CD14-positive monocyte (primary cell): ENCODE measurements around the gene CAPN3. TPM values are rescaled to one million over a fixed set of nuclear protein-coding genes. Genes with fewer than 3 reads are reported as not detected.

Experiments used
- DNase-seq, 3 donors: peaks; one replicate each; pipeline ENCODE4 v3.0.0-alpha.2; 2011 to 2022
- H2AFZ ChIP-seq: 2 replicates; pipeline ENCODE4 v1.6.0; 2012; ENCODE audit warnings: mild to moderate bottlenecking, low read depth, low read length, inconsistent platforms; ENCODE audit not compliant: insufficient read depth, poor library complexity, severe bottlenecking
- H3K27ac ChIP-seq, 2 donors: 1 replicate in 1 of 2; 2 replicates in 1 of 2; pipeline ENCODE4 v1.5.1; 2012 to 2013; ENCODE audit warnings: low read length in 2 of 2, control low read depth in 1 of 2, inconsistent platforms in 1 of 2, low read depth in 1 of 2, mild to moderate bottlenecking in 1 of 2
- H3K27me3 ChIP-seq, 2 donors: one replicate each; pipeline versions ENCODE4 v1.6.0 to v1.6.1; 2011 to 2013; ENCODE audit warnings: low read length in 2 of 2; ENCODE audit not compliant: control insufficient read depth in 2 of 2, insufficient read depth in 2 of 2
- H3K36me3 ChIP-seq, 2 donors: replicated peaks in 1 of 2; 1 replicate in 1 of 2; 2 replicates in 1 of 2; pipeline versions ENCODE4 v1.5.1 to v1.6.1; 2012 to 2013; ENCODE audit warnings: low read length in 2 of 2, control low read depth in 1 of 2, inconsistent platforms in 1 of 2, mild to moderate bottlenecking in 1 of 2; ENCODE audit not compliant: insufficient read depth in 2 of 2, control insufficient read depth in 1 of 2
- H3K4me1 ChIP-seq, 2 donors: 1 replicate in 1 of 2; 2 replicates in 1 of 2; pipeline versions ENCODE4 v1.5.1 to v1.6.1; 2012 to 2013; ENCODE audit warnings: low read length in 2 of 2, control low read depth in 1 of 2, inconsistent platforms in 1 of 2, mild to moderate bottlenecking in 1 of 2, moderate library complexity in 1 of 2; ENCODE audit not compliant: insufficient read depth in 2 of 2, control insufficient read depth in 1 of 2
- H3K4me2 ChIP-seq: replicated peaks from 2 replicates; pipeline ENCODE3; 2012; ENCODE audit warnings: low read length, moderate library complexity, mild to moderate bottlenecking; ENCODE audit not compliant: poor library complexity, severe bottlenecking; ENCODE audit errors: extremely low read depth
- H3K4me3 ChIP-seq, 3 experiments: fragments of 200-600 bp in 1 of 3; sonication (generic) in 1 of 3; replicated peaks in 1 of 3; 1 replicate in 2 of 3; 2 replicates in 1 of 3; pipeline ENCODE4 v1.5.1; 2011 to 2013; ENCODE audit warnings: low read length in 3 of 3, mild to moderate bottlenecking in 3 of 3, control low read depth in 2 of 3, low read depth in 2 of 3, inconsistent platforms in 1 of 3, moderate library complexity in 1 of 3
- H3K79me2 ChIP-seq: 2 replicates; pipeline ENCODE4 v1.6.0; 2012; ENCODE audit warnings: mild to moderate bottlenecking, control low read depth, inconsistent platforms, low read length, moderate library complexity; ENCODE audit not compliant: insufficient read depth
- H3K9ac ChIP-seq: 2 replicates; pipeline ENCODE4 v1.6.0; 2017; ENCODE audit warnings: low read length, mild to moderate bottlenecking; ENCODE audit not compliant: insufficient read depth, poor library complexity, severe bottlenecking
- H3K9me3 ChIP-seq, 2 donors: replicated peaks in 1 of 2; 1 replicate in 1 of 2; 2 replicates in 1 of 2; pipeline versions ENCODE4 v1.5.1 to v1.6.1; 2012 to 2013; ENCODE audit warnings: low read length in 2 of 2, control low read depth in 1 of 2; ENCODE audit not compliant: control insufficient read depth in 1 of 2, insufficient read depth in 1 of 2
- H4K20me1 ChIP-seq: 2 replicates; pipeline ENCODE4 v1.6.0; 2012; ENCODE audit warnings: mild to moderate bottlenecking, low read length, control low read depth, moderate library complexity; ENCODE audit not compliant: insufficient read depth
- H3K27ac Mint-ChIP-seq, 7 donors: one replicate each; pipeline ENCODE4 v1.8.0; 2020; ENCODE audit warnings: mild to moderate bottlenecking in 7 of 7, mixed read lengths in 7 of 7, moderate library complexity in 6 of 7, inconsistent platforms in 2 of 7
- H3K27me3 Mint-ChIP-seq, 3 donors: one replicate each; pipeline ENCODE4 v1.8.0; 2021 to 2022; ENCODE audit warnings: low read depth in 3 of 3, mild to moderate bottlenecking in 3 of 3, mixed read lengths in 3 of 3, moderate library complexity in 3 of 3, inconsistent platforms in 1 of 3
- H3K36me3 Mint-ChIP-seq, 2 donors: one replicate each; pipeline ENCODE4 v1.8.0; 2020; ENCODE audit warnings: mixed read lengths in 2 of 2, inconsistent platforms in 1 of 2, mild to moderate bottlenecking in 1 of 2
- H3K4me1 Mint-ChIP-seq: one replicate; pipeline ENCODE4 v1.8.0; 2020; ENCODE audit warnings: mild to moderate bottlenecking, mixed read lengths
- H3K4me3 Mint-ChIP-seq, 2 donors: one replicate each; pipeline ENCODE4 v1.8.0; 2020; ENCODE audit warnings: mild to moderate bottlenecking in 2 of 2, mixed read lengths in 2 of 2, moderate library complexity in 1 of 2
- H3K9me3 Mint-ChIP-seq, 7 donors: one replicate each; pipeline ENCODE4 v1.8.0; 2020 to 2022; ENCODE audit warnings: mixed read lengths in 7 of 7, mild to moderate bottlenecking in 6 of 7, moderate library complexity in 6 of 7, inconsistent platforms in 2 of 7
- WGBS: methylation state at CpG from one replicate; pipeline ENCODE4 v1.1.5; 2013; ENCODE audit warnings: missing lambda C conversion rate; ENCODE audit not compliant: insufficient coverage; 5-methylcytosine and 5-hydroxymethylcytosine counted together
- intact Hi-C, 2 donors: fragments of 100-400 bp; cut with micrococcal nuclease; formaldehyde crosslinking; loops; one replicate each; pipeline versions ENCODE4 v1.15.0 to v1.15.1; 2023
- polyA plus RNA-seq, 3 donors: library from polyadenylated mRNA; depleted of rRNA in 1 of 3; unstranded in 2 of 3; stranded (reverse) in 1 of 3; fragments of 300-500 nt in 2 of 3; fragments of >200 nt in 1 of 3; fragmentation: Illumina TruSeq in 2 of 3; gene quantifications; 1 replicate in 2 of 3; 2 replicates in 1 of 3; pipeline ENCODE4 v1.2.3, GENCODE V29; 2012 to 2021
- TF ChIP-seq, protein P1 (sequence below): fragments of 200-600 bp; IDR thresholded peaks from one replicate; pipeline ENCODE4 v1.8.0; 2022; ENCODE audit warnings: antibody characterized with exemption, mild to moderate bottlenecking

CAPN3 gene
- polyA plus RNA-seq, 3 donors, result 2.9 to 76.5 (median 3.6) TPM

DNA sequence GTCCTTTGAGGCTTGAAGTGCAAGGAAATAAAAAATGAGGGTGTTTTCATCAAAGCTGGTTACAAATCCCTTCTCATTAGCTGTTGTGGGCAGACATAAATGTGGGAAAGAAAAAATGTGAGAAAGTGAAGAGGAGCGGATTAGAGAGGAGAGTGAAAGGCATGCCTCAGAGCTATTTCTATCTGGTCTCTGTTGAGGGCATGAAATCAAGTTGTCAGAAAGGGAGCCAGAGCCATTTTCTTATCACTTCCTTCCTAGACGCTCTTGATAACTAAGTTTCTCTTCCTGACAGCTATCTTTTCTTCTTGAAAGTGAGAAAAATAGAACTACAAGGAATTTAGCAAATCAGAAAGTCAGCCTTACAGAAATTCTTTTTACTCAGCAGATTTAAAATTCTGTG is 20.8 kb upstream of the CAPN3 start:
- no peak for DNase-seq
- H3K9me3 ChIP-seq, result peaks cover 6 to 17% of the 10 kb centered on the region in 2 donors
- H2AFZ ChIP-seq, result no peak overlapping the region
- no peaks in the 10 kb centered on the region for H3K27me3 ChIP-seq
- no peak overlapping the region for H3K27ac ChIP-seq
- peaks cover 0 to 1% (median 0%) of the 10 kb centered on the region in 3 donors for H3K27me3 Mint-ChIP-seq
- no peaks in the 10 kb centered on the region for H3K79me2 ChIP-seq
- H3K36me3 Mint-ChIP-seq, result peaks cover 49 to 64% of the 10 kb centered on the region in 2 donors
- WGBS, result no CpG with 5 or more reads among the region's 2 CpGs
- peaks cover 39 to 63% of the 10 kb centered on the region in 2 donors for H3K36me3 ChIP-seq
- intact Hi-C loops, result no loop called here
- no peak overlapping the region for H3K27ac Mint-ChIP-seq
- TF ChIP-seq, protein P1, sequence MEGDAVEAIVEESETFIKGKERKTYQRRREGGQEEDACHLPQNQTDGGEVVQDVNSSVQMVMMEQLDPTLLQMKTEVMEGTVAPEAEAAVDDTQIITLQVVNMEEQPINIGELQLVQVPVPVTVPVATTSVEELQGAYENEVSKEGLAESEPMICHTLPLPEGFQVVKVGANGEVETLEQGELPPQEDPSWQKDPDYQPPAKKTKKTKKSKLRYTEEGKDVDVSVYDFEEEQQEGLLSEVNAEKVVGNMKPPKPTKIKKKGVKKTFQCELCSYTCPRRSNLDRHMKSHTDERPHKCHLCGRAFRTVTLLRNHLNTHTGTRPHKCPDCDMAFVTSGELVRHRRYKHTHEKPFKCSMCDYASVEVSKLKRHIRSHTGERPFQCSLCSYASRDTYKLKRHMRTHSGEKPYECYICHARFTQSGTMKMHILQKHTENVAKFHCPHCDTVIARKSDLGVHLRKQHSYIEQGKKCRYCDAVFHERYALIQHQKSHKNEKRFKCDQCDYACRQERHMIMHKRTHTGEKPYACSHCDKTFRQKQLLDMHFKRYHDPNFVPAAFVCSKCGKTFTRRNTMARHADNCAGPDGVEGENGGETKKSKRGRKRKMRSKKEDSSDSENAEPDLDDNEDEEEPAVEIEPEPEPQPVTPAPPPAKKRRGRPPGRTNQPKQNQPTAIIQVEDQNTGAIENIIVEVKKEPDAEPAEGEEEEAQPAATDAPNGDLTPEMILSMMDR, result no peak
- no peak overlapping the region for H3K4me2 ChIP-seq
- no peak overlapping the region for H3K4me3 Mint-ChIP-seq
- no peaks in the 10 kb centered on the region for H4K20me1 ChIP-seq
- H3K4me1 ChIP-seq, result no peaks in the 10 kb centered on the region
- no peak overlapping the region for H3K9ac ChIP-seq
- peaks cover 10 to 19% (median 14%) of the 10 kb centered on the region in 7 donors for H3K9me3 Mint-ChIP-seq
- H3K4me1 Mint-ChIP-seq, result no peaks in the 10 kb centered on the region
- H3K4me3 ChIP-seq, result no peak overlapping the region

DNA sequence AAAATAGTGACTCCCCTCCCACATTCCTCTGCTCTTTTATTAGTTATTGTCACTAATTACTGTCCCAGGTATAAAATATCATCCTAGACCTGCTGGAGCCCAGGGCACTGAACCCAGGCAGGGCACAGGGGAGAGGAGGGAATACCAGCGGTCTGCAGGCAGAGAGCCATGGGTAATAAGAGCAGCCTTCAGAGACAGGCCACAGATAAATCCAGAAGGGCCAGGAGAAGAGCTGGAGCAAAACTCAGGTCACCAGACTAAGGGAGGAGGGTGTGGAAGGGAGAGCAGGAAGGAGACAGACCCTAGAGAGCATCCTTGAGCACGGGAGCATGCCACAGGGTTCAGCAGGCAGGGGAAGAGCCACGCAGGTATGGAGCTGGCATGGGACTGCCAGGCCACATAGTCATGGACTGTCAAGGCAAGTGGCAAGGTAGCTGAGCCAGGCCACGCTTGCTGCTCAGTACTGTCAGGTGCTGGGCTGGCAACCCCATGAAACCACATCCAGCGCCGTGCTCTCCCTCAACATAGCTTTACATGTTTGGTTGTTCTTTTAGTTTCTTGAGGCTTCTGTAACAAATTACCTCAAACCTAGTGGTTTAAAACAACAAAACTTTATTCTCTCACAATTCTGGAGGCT is 15.6 kb upstream of the CAPN3 start:
- Histone ChIP-seq H3K79me2 (no peaks in the 10 kb centered on the region), H3K4me2 (no peak overlapping the region), H2AFZ (no peak overlapping the region), H3K27ac (peak overlapping the region in 1 of 2 donors; percentile 6), H3K9ac (no peak overlapping the region), H3K4me1 (no peaks in the 10 kb centered on the region), H3K27me3 (no peaks in the 10 kb centered on the region), H3K36me3 (peaks cover 84 to 88% of the 10 kb centered on the region in 2 donors), H4K20me1 (no peaks in the 10 kb centered on the region), H3K9me3 (no peaks in the 10 kb centered on the region), H3K4me3 (no peak overlapping the region)
- Mint-ChIP-seq H3K27me3 (no peaks in the 10 kb centered on the region), H3K9me3 (no peaks in the 10 kb centered on the region), H3K27ac (peak overlapping the region in 2 of 7 donors; percentile 10 to 68), H3K4me3 (no peak overlapping the region), H3K4me1 (no peaks in the 10 kb centered on the region), H3K36me3 (peaks cover 77 to 87% of the 10 kb centered on the region in 2 donors)
- intact Hi-C loops, result no loop called here
- TF ChIP-seq, protein P1, result no peak
- 87% methylated on average over 3 of the region's 6 CpGs for WGBS
- no peak for DNase-seq
